Superior temporal gyrus (tissue), 1 donor: ENCODE measurements around the gene LEMD1.
"Not testable (repeated sequence)": the region's sequence is repeated elsewhere in the genome, so short reads cannot be mapped to it uniquely, and the experiment has no call there.

ENCODE experiments used
- DNase-seq: peaks from one replicate; pipeline ENCODE4 v3.0.0-alpha.2; 2016; ENCODE audit errors: extremely low spot score

LEMD1 gene

GRCh38 chr1:205380882-205381281 lies 41.0 kb downstream of the LEMD1 start:
- no peak for DNase-seq

- no peak for DNase-seq
Observed at GRCh38 chr1:205379056-205379455, 42.8 kb downstream of the LEMD1 start.

GRCh38 chr1:205377355-205377754 lies 44.5 kb downstream of the LEMD1 start:
- no peak for DNase-seq

GRCh38 chr1:205376739-205377138 lies 45.1 kb downstream of the LEMD1 start:
- DNase-seq: no peak

- DNase-seq: peak; percentile 77
Observed at GRCh38 chr1:205375835-205376545, 45.9 kb downstream of the LEMD1 start.

DNA sequence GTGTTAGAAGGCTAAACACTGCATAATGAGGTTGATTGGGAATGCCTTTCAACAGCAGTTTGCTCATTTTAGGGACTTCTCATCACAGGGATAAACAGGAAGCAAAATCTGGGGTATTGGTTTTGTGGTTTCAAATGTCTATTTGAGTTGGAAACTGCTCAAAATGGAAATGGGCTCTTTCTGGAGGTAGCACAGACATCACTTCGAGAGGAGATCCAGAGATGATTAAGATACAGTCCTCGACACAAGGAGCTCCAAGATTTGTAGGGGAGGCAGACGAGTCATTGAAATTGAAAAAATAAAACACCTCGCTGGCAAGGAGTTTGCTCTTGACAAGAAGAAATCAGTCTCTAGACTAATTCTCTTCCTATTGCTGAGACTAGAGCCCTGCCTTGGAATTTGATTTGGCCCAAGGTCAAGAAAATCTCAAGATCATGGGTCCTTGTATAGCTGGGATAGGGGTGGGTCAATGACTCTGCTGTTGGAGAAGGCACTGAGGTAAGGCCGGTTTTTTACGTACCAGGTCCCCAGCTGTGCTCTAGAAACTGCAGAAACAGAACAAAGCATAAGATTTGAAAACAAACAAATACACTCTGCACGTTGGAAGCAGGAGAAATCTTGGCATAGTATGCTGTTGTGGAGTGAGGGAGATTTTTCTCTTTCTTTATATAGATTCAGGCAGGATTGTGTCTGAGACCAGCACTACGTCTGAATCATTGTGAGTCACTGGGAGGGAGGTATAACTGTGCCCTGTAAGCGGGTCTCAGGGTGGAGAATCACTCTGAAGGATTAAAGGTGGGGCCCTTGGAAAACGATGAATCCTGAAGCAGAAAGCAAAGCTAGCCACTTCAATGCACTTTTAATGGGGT lies 47.4 kb downstream of the LEMD1 start:
- DNase-seq: no peak

DNA sequence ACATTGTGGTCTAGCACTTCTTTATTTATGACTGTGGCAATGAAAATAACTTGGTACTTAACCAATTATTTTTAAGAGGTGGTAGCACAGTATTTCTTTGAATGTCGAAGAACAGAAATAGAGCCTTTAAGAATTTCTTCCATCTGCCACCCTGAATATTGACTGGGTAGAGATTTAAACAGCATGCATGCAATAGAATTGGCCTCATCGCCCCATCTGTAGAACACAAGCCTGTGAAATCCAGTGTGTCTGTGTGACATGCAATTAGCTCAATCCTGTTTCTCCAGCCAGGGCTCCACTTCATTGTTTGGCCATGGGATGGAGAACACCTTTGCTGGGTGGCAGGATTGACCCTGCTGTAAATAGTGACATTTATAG lies 48.1 kb downstream of the LEMD1 start:
- no peak for DNase-seq

GRCh38 chr1:205373022-205373797 lies 48.6 kb downstream of the LEMD1 start:
- DNase-seq: no peak

DNA sequence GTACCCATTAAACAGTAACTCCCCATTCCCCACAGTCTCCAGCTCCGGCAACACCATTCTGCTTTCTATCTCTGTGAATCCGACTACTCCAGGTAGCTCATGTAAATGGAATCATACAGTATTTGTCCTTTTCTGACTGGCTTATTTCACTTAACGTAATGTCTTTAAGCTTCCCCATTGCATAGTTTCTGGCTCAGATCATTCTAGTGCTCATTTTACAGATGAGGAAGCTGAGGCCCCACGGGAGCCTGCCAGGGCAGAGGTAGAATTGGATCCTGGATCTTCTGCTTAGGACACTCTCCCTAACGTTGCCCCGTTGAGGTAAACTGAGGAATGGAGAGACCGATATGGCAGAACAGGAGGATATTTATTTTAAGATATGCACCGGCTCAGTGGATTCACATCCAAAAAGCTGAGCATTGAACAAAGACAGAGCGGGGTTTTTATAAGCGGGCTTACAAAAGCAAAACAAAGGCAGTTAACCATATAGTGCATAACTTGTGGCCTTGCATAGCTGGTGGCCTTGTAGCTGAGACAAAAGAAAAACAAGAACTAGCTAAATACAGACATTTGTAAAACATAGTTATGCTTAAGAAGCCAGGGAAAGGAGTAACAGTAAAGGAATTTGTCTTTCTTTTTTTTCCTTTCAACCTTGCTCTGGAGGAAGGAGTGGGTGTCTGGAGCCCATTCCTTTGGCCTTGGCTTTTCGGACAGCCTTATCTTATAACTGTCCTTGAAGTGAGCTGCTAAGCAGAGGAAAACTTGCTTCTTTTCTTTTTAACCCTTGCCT lies 49.8 kb downstream of the LEMD1 start:
- no peak for DNase-seq

GRCh38 chr1:205370780-205371179 lies 51.1 kb downstream of the LEMD1 start:
- no peak for DNase-seq

DNA sequence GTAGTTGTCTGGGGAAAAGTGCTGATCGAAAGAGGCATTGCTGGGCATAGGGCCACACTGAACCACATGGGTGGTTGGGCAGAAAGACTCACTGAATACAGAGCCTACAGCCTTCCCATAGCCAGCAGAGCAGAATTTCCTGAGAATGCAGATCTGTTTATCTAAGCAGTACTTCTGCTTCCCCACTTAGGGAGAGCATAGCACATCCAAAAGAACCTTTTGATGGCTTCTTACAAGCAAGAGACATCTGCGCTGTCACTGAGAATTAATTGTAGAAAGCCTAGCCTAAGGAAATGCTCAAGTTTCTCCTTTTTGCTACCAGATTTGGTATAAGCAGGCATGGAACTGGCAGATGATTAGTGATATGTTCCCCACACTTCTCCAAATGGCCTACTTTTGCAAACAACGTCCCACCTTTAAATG lies 52.1 kb downstream of the LEMD1 start:
- DNase-seq: peak; percentile 53

GRCh38 chr1:205368478-205368877 lies 53.4 kb downstream of the LEMD1 start:
- no peak for DNase-seq

DNA sequence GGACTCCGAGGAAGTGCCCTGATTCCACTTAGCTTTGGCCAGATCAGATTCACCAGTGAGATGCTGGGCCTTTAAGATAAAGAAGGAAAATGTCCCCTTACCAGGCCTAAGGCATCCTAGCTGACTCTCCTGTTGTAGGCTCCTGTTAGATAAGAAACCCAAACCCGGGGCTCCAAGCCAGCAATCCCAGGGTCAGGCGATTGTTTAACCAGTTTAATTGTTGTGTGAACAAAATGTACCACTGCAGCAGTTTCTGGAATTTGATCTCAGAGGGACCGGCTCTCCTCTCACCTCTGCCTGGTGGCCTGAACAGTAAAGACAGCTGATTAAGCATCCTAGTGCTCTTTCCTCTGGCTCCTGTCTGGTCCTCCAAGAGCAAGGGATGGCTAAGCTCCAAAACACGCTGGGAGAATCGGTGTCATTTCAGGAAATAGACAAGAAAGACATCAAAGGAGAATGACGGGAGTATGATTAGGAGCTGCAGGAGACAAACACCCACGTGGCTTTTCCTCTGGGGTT lies 55.9 kb downstream of the LEMD1 start:
- no peak for DNase-seq

DNA sequence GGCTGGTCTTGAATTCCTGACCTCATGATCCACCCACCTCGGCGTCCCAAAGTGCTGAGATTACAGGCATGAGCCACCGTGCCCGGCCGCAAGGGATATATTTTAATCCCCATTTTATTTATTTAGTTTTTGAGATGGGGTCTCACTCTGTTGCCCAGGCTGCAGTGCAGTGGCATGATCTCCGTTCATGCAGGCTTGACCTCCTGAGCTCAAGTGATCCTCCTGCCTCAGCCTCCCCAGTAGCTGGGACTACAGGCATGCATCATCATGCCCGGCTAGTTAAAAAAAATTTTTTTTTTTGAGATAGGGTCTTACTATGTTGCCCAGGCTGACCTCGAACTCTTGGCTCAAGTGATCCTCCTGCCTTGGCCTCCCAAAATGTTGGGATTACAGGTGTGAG lies 56.8 kb downstream of the LEMD1 start:
- DNase-seq: not testable (repeated sequence)

DNA sequence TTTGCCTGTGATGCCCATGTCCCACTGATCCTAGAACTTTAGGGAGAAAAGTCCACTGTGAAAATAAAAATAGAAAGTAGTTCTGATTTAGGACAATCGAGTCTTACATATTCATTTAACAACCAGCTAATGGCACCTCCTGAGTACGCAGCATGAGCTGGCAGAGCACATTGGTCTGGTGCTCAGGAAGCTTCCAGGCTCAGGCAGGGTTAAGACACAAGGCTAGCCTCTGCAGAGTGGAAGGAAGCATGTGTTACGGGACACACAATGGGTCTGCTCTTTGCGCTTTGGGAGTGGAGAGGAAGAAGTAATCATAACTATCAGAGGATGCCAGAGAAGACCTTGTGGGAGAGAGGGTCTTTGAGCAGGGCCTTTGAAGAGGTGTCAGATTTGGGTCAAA lies 61.0 kb downstream of the LEMD1 start:
- no peak for DNase-seq

DNA sequence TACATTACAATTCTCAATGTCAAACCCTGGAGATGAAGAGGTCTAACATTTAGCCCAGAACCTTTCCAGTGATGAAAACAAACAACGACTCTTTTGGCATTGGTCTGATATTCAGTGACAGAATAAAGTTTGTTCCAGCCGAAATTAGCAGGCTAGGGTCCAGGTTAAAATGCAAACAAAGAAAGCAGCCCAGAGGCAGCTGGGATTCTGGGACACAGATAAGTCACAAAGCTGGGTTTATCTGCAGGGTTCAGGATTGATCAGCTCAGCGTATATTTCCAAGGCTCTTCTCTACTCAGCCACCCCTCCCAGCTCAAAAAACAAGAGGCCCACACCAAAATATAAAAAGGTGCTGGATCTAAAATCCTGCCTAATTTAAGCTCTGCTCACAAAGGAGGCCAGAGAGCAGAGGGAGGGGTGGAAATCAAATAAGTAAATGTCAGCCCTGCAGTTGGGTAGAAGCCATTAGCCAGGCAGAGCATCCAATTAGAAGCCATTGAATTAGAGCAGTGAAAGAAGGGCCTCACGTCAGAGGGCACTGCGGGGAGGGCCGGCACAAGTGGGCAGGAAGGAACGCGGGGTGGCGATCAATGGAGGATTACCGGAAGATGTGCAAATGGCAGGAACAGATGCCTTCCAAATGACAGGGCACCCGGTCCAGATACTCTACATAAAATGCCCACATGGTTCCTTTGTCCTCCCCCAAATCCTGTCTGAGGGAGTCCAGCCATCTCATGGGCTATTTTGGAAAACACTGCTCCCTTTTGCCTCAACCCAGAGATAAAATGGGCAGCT lies 61.9 kb downstream of the LEMD1 start:
- peak; percentile 59 for DNase-seq

- no peak for DNase-seq
Observed at GRCh38 chr1:205358579-205358978, 63.3 kb downstream of the LEMD1 start.

- DNase-seq: no peak
Observed at GRCh38 chr1:205357567-205357966, 64.3 kb downstream of the LEMD1 start.

- peak; percentile 52 for DNase-seq
Observed at GRCh38 chr1:205356440-205357139, 65.3 kb downstream of the LEMD1 start, which contains the start of gene KLHDC8A. KLHDC8A (minus strand) TSS chr1:205356922; CDS start chr1:205343604, 13,318 bp downstream.

- DNase-seq: peak; percentile 36
Observed at GRCh38 chr1:205355075-205355453, 66.8 kb downstream of the LEMD1 start.
